Measurements from ENCODE around the gene NUDT13. TPM values are rescaled to one million over a fixed set of nuclear protein-coding genes. Genes with fewer than 3 reads are reported as not detected.

Gene NUDT13
- total and polyA plus RNA-seq, 9 of the 15 experiments (the other 6 are each of a cell fraction or from before 2014, with no cell fraction given): 4.7 to 11.1 (median 5.6) TPM

GRCh38 chr10:73110345-73110849 lies at the start of gene NUDT13 (continued):
- TF ChIP-seq ZBTB40 (IDR thresholded peaks at IDR 0.05): peak; percentile 95
- TF ChIP-seq ZBTB40 (CRISPR knock-in tag; IDR thresholded peaks at IDR 0.05): no peak
- peak; percentile 65; the same call in 1 of the 2 replicates for TF ChIP-seq SP1 (CRISPR knock-in tag; IDR thresholded peaks at IDR 0.05)
- no peak for TF ChIP-seq ZNF707 (CRISPR knock-in tag; conservative IDR thresholded peaks at IDR 0.05)
- no peak for TF ChIP-seq ZNF780A (CRISPR knock-in tag; IDR thresholded peaks at IDR 0.05)
- TF ChIP-seq, protein P1, sequence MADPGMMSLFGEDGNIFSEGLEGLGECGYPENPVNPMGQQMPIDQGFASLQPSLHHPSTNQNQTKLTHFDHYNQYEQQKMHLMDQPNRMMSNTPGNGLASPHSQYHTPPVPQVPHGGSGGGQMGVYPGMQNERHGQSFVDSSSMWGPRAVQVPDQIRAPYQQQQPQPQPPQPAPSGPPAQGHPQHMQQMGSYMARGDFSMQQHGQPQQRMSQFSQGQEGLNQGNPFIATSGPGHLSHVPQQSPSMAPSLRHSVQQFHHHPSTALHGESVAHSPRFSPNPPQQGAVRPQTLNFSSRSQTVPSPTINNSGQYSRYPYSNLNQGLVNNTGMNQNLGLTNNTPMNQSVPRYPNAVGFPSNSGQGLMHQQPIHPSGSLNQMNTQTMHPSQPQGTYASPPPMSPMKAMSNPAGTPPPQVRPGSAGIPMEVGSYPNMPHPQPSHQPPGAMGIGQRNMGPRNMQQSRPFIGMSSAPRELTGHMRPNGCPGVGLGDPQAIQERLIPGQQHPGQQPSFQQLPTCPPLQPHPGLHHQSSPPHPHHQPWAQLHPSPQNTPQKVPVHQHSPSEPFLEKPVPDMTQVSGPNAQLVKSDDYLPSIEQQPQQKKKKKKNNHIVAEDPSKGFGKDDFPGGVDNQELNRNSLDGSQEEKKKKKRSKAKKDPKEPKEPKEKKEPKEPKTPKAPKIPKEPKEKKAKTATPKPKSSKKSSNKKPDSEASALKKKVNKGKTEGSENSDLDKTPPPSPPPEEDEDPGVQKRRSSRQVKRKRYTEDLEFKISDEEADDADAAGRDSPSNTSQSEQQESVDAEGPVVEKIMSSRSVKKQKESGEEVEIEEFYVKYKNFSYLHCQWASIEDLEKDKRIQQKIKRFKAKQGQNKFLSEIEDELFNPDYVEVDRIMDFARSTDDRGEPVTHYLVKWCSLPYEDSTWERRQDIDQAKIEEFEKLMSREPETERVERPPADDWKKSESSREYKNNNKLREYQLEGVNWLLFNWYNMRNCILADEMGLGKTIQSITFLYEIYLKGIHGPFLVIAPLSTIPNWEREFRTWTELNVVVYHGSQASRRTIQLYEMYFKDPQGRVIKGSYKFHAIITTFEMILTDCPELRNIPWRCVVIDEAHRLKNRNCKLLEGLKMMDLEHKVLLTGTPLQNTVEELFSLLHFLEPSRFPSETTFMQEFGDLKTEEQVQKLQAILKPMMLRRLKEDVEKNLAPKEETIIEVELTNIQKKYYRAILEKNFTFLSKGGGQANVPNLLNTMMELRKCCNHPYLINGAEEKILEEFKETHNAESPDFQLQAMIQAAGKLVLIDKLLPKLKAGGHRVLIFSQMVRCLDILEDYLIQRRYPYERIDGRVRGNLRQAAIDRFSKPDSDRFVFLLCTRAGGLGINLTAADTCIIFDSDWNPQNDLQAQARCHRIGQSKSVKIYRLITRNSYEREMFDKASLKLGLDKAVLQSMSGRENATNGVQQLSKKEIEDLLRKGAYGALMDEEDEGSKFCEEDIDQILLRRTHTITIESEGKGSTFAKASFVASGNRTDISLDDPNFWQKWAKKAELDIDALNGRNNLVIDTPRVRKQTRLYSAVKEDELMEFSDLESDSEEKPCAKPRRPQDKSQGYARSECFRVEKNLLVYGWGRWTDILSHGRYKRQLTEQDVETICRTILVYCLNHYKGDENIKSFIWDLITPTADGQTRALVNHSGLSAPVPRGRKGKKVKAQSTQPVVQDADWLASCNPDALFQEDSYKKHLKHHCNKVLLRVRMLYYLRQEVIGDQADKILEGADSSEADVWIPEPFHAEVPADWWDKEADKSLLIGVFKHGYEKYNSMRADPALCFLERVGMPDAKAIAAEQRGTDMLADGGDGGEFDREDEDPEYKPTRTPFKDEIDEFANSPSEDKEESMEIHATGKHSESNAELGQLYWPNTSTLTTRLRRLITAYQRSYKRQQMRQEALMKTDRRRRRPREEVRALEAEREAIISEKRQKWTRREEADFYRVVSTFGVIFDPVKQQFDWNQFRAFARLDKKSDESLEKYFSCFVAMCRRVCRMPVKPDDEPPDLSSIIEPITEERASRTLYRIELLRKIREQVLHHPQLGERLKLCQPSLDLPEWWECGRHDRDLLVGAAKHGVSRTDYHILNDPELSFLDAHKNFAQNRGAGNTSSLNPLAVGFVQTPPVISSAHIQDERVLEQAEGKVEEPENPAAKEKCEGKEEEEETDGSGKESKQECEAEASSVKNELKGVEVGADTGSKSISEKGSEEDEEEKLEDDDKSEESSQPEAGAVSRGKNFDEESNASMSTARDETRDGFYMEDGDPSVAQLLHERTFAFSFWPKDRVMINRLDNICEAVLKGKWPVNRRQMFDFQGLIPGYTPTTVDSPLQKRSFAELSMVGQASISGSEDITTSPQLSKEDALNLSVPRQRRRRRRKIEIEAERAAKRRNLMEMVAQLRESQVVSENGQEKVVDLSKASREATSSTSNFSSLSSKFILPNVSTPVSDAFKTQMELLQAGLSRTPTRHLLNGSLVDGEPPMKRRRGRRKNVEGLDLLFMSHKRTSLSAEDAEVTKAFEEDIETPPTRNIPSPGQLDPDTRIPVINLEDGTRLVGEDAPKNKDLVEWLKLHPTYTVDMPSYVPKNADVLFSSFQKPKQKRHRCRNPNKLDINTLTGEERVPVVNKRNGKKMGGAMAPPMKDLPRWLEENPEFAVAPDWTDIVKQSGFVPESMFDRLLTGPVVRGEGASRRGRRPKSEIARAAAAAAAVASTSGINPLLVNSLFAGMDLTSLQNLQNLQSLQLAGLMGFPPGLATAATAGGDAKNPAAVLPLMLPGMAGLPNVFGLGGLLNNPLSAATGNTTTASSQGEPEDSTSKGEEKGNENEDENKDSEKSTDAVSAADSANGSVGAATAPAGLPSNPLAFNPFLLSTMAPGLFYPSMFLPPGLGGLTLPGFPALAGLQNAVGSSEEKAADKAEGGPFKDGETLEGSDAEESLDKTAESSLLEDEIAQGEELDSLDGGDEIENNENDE (IDR thresholded peaks at IDR 0.05; ENCODE audit: low read depth, low read length): no peak
- TF ChIP-seq ETV6 (IDR thresholded peaks at IDR 0.05; ENCODE audit: borderline replicate concordance in 1 of 2, low read depth in 2 of 2, low read length in 1 of 2): no peak
- TF ChIP-seq ETV6 (CRISPR knock-in tag; IDR thresholded peaks at IDR 0.05; ENCODE audit: borderline replicate concordance): no peak

Data from K562 (cell line).